Activated naive CD8-positive, alpha-beta T cell treated with anti-CD3 and anti-CD28 coated beads for 36 hours (primary cell): Measurements from ENCODE around the gene CCZ1. TPM values are rescaled to one million over a fixed set of nuclear protein-coding genes. Genes with fewer than 3 reads are reported as not detected.
"Not testable (repeated sequence)": the region's sequence is repeated elsewhere in the genome, so short reads cannot be mapped to it uniquely, and the experiment has no call there.

Experiments used
- DNase-seq: peaks from one replicate; pipeline ENCODE4 v3.0.0; 2021
- H3K27ac Mint-ChIP-seq: one replicate; pipeline ENCODE4 v1.8.0; 2022; ENCODE audit warnings: mild to moderate bottlenecking, moderate library complexity, mixed read lengths
- H3K27me3 Mint-ChIP-seq: one replicate; pipeline ENCODE4 v1.8.0; 2022; ENCODE audit warnings: mild to moderate bottlenecking, mixed read lengths
- H3K36me3 Mint-ChIP-seq: one replicate; pipeline ENCODE4 v1.8.0; 2021; ENCODE audit warnings: mild to moderate bottlenecking, mixed read lengths
- H3K4me1 Mint-ChIP-seq: one replicate; pipeline ENCODE4 v1.8.0; 2021; ENCODE audit warnings: mixed read lengths
- H3K4me3 Mint-ChIP-seq: one replicate; pipeline ENCODE4 v1.8.0; 2022; ENCODE audit warnings: mild to moderate bottlenecking, moderate library complexity, mixed read lengths
- H3K9me3 Mint-ChIP-seq: one replicate; pipeline ENCODE4 v1.8.0; 2022; ENCODE audit warnings: mixed read lengths
- total RNA-seq, 2 experiments: library from RNA; stranded (reverse); gene quantifications; one replicate each; pipeline ENCODE4 v1.2.3, GENCODE V29; 2021

Gene CCZ1
- total RNA-seq: 10 to 100 TPM; 96.8 to 98.2 TPM

- peak; percentile 77 for DNase-seq
- H3K4me1 Mint-ChIP-seq, H3K27me3 Mint-ChIP-seq, H3K9me3 Mint-ChIP-seq, H3K36me3 Mint-ChIP-seq: not testable (repeated sequence)
- Mint-ChIP-seq H3K4me3 (peak within 1 kb of the TSS; percentile 87), H3K27ac (peak within 1 kb of the TSS; percentile 88)
These were observed at the start of gene CCZ1 for GRCh38 chr7:5898480-5899224. TSS of gene CCZ1 (plus strand) at chr7:5898733. CDS start at chr7:5898800, 67 bp downstream.

DNA sequence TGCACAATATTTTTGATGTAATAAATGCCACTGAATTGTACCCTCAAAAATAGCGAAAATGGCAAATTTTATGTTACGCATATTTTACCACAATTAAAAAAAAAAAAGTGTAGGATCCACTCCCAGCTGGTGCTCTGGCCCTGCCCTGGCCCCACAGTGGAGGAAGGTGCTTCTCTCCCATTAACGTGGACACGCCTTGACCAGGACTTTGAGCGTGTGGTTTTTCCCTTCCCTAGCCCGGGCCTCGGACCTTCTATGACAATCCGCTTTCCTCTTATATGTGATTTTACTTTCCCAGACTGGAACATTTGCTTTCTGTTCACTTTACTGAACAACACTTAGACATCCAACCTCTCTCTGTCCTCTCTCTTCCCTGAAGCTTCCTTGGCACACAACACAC lies 47.6 kb upstream of the CCZ1 start:
- no peaks in the 10 kb centered on the region for H3K27me3 Mint-ChIP-seq
- no peaks in the 10 kb centered on the region for H3K4me1 Mint-ChIP-seq
- H3K27ac Mint-ChIP-seq: no peak overlapping the region
- DNase-seq: no peak
- no peaks in the 10 kb centered on the region for H3K9me3 Mint-ChIP-seq
- H3K4me3 Mint-ChIP-seq: no peak overlapping the region
- H3K36me3 Mint-ChIP-seq: no peaks in the 10 kb centered on the region

DNA sequence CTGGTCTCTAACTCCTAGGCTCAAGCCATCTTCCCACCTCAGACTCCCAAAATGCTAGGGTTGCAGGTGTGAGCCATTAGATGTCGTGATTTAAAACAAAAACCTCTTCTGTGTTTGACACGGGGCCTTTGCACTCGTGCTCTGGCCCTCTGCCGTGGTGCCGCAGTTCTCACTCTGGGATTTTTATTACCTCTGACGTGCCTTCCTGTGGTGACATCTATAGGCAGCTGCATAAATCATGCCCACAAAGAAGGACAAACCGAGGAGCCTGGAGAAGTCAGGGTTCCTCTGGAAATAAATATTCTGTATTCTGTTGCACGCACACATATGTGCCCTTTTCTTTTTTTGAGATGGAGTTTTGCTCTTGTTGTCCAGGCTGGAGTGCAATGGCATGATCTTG lies 43.8 kb upstream of the CCZ1 start:
- Mint-ChIP-seq H3K9me3 (no peaks in the 10 kb centered on the region), H3K4me1 (peaks cover 2% of the 10 kb centered on the region), H3K4me3 (no peak overlapping the region), H3K27me3 (no peaks in the 10 kb centered on the region), H3K36me3 (no peaks in the 10 kb centered on the region), H3K27ac (no peak overlapping the region)
- no peak for DNase-seq

DNA sequence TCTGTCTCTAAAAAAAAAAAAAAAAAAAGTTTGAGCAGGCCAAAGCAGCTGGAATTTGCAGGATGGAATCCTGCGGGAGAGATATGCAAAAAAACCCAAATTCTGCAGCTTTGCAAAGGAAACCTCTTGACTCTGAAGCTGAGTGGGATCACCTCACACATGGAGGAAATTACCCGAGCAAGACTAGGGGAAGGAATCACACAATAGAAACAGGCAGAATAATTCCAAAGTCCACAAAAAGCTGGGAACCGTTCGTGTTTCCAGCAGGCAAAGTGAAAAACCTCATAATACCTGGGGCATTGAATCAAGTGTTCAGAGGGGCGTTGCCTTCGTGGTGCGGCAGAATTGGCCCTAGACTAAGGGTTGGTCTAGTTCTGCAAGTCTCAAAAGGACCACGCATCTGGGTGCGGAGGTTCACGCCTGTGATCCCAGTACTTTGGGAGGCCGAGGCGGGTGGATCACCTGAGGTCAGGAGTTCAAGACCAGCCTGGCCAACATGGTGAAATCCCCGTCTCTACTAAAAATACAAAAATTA lies 41.4 kb upstream of the CCZ1 start:
- not testable (repeated sequence) for H3K4me1 Mint-ChIP-seq, DNase-seq, H3K27ac Mint-ChIP-seq, H3K9me3 Mint-ChIP-seq, H3K27me3 Mint-ChIP-seq, H3K36me3 Mint-ChIP-seq, H3K4me3 Mint-ChIP-seq

DNA sequence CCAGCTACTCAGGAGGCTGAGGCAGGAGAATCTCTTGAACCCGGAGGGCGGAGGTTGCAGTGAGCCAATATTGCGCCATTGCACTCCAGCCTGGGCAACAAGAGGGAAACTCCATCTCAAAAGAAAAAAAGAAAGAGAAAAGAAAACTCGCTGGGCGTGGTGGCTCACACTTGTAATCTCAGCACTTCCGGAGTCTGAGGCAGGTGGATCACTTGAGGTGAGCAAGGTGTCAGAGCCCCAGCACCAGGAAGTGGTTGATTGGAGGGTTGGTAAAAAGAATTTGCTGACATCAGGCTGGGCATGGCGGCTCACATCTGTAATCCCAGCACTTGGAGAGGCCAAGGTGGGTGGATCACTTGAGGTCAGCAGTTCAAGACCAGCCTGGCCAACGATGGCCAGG lies 40.0 kb upstream of the CCZ1 start:
- H3K4me3 Mint-ChIP-seq, H3K4me1 Mint-ChIP-seq, H3K36me3 Mint-ChIP-seq, DNase-seq, H3K27me3 Mint-ChIP-seq, H3K9me3 Mint-ChIP-seq: not testable (repeated sequence)
- H3K27ac Mint-ChIP-seq: peak overlapping the region; percentile 49

DNA sequence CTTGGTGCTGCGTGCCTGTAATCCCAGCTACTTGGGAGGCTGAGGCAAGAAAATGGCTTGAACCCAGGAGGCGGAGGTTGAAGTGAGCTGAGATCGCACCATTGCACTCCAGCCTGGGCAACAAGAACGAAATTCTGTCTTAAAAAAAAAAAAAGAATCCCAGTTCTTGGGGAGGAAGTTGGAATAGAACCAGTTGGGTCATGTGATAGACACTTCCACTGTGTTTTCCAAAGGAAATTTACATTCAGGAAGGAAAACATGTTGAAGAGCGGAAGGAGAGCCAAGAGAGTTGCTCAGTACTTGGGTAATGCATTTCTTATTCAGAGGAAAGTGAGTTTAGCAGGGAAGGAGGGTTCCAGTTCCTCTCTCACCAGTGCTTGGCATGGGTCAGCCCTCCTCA lies 37.3 kb upstream of the CCZ1 start:
- not testable (repeated sequence) for DNase-seq, H3K4me1 Mint-ChIP-seq, H3K9me3 Mint-ChIP-seq, H3K27ac Mint-ChIP-seq, H3K36me3 Mint-ChIP-seq, H3K27me3 Mint-ChIP-seq, H3K4me3 Mint-ChIP-seq

DNA sequence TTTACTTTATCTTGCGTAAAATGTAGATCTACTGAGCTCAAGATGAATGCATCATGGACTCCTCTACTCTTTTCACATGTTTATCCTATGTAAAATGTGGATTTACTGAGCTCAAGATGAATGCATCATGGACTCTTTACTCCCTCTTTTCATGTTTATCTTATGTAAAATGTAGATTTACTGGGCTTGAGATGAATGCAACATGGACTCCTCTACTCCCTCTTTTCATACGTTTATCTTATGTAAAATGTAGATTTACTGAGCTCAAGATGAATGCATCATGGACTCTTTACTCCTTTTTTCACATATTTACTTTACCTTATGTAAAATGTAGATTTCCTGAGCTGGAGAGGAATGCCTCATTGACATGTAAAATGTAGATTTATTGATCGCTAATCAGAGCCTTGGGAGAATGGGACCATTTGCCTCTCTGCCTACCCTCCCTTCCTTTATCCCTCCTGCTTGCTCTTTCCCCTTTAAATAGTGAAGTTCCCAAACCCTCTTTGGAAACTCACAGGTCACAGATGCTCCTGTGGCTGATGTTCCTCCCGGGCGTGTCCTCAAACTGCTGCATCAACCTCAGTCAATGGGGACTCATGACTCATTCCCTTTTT lies 35.7 kb upstream of the CCZ1 start:
- not testable (repeated sequence) for H3K4me3 Mint-ChIP-seq, H3K27me3 Mint-ChIP-seq, H3K9me3 Mint-ChIP-seq, H3K36me3 Mint-ChIP-seq, H3K4me1 Mint-ChIP-seq, DNase-seq, H3K27ac Mint-ChIP-seq

- not testable (repeated sequence) for H3K4me1 Mint-ChIP-seq, H3K27ac Mint-ChIP-seq, H3K27me3 Mint-ChIP-seq, H3K9me3 Mint-ChIP-seq, H3K4me3 Mint-ChIP-seq, DNase-seq, H3K36me3 Mint-ChIP-seq
These were observed 33.1 kb upstream of the CCZ1 start for GRCh38 chr7:5865279-5865931.

- Mint-ChIP-seq H3K27me3 (no peaks in the 10 kb centered on the region), H3K36me3 (peaks cover 3% of the 10 kb centered on the region), H3K4me1 (no peaks in the 10 kb centered on the region), H3K4me3 (no peak overlapping the region), H3K9me3 (no peaks in the 10 kb centered on the region), H3K27ac (no peak overlapping the region)
- no peak for DNase-seq
These were observed 31.5 kb upstream of the CCZ1 start for GRCh38 chr7:5867060-5867459.

DNA sequence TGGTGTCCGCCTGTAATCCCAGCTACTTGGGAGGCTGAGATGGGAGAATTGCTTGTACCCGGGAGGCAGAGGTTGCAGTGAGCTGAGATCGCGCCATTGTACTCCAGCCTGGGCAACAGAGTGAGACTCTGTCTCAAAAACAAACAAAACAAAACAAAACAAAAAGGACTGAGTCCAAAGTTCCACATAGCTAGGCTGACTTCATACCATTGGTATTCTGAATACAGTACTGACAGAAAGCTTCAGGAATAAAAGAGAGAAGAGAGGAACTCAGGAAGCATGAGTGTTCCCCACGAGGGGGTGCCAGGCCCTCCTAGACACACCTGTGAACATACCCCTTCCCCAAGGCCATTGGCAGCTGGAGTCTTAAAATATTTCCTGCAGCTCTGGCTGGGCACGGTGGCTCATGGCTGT lies 29.6 kb upstream of the CCZ1 start:
- not testable (repeated sequence) for H3K4me1 Mint-ChIP-seq, DNase-seq, H3K27me3 Mint-ChIP-seq, H3K27ac Mint-ChIP-seq, H3K4me3 Mint-ChIP-seq, H3K36me3 Mint-ChIP-seq, H3K9me3 Mint-ChIP-seq

- H3K4me1 Mint-ChIP-seq: no peaks in the 10 kb centered on the region
- no peak overlapping the region for H3K27ac Mint-ChIP-seq
- no peak overlapping the region for H3K4me3 Mint-ChIP-seq
- H3K36me3 Mint-ChIP-seq: peaks cover 3% of the 10 kb centered on the region
- H3K9me3 Mint-ChIP-seq: no peaks in the 10 kb centered on the region
- no peak for DNase-seq
- H3K27me3 Mint-ChIP-seq: no peaks in the 10 kb centered on the region
These were observed 28.8 kb upstream of the CCZ1 start for GRCh38 chr7:5869691-5870090.

GRCh38 chr7:5870311-5870710 lies 28.2 kb upstream of the CCZ1 start:
- Mint-ChIP-seq H3K4me1 (no peaks in the 10 kb centered on the region), H3K4me3 (no peak overlapping the region), H3K36me3 (peaks cover 3% of the 10 kb centered on the region), H3K9me3 (no peaks in the 10 kb centered on the region), H3K27me3 (no peaks in the 10 kb centered on the region), H3K27ac (no peak overlapping the region)
- DNase-seq: no peak

DNA sequence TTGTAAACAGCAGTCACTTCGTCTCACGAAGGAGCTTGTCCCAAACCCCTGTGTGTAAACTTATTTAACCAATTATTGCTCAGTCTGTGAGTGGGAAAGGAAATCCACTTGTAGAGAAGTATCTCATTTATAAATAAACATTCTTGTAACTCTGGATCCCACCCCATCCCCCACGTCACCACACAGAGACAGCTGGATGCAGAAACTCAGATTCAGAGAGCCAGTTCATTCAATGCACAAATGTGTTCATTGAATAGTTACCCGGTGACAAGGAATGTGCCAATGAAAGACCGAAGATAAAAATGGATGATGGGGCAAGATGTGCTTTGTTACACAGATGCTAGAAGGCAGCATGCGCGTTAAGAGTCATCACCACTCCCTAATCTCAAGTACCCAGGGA lies 26.2 kb upstream of the CCZ1 start:
- Mint-ChIP-seq H3K4me1 (no peaks in the 10 kb centered on the region), H3K9me3 (no peaks in the 10 kb centered on the region), H3K27ac (no peak overlapping the region), H3K4me3 (no peak overlapping the region), H3K27me3 (no peaks in the 10 kb centered on the region), H3K36me3 (peaks cover 3% of the 10 kb centered on the region)
- DNase-seq: no peak

DNA sequence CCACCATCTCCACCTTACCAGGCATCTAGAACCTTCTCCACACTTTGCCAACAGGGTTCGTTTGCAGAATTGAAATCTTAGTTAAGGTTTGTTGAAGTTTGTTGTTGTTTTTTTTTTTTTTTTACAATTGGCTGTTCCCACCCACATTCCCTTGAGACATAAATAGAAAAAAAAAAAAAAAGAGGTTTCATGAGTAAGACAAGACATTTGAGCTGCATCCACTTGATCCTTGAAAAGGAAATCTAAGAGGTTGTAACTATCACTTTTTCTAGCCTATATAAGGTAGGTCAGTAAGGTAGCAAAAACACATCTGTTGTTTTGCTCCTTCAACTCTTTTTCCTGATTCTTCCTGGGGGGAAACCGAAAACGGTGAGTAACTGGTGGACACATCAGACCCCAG lies 18.9 kb upstream of the CCZ1 start:
- DNase-seq, H3K36me3 Mint-ChIP-seq, H3K9me3 Mint-ChIP-seq, H3K27ac Mint-ChIP-seq, H3K27me3 Mint-ChIP-seq, H3K4me3 Mint-ChIP-seq, H3K4me1 Mint-ChIP-seq: not testable (repeated sequence)

- not testable (repeated sequence) for H3K36me3 Mint-ChIP-seq, H3K27me3 Mint-ChIP-seq, H3K4me1 Mint-ChIP-seq, H3K9me3 Mint-ChIP-seq, H3K27ac Mint-ChIP-seq, H3K4me3 Mint-ChIP-seq, DNase-seq
These were observed 18.4 kb upstream of the CCZ1 start for GRCh38 chr7:5880106-5880505.

- not testable (repeated sequence) for H3K27me3 Mint-ChIP-seq, H3K4me1 Mint-ChIP-seq, H3K9me3 Mint-ChIP-seq, H3K36me3 Mint-ChIP-seq, DNase-seq, H3K4me3 Mint-ChIP-seq, H3K27ac Mint-ChIP-seq
These were observed 14.1 kb upstream of the CCZ1 start for GRCh38 chr7:5884431-5884830.
